Right renal cortex interstitium (tissue), 3 donors: ENCODE data around the gene AP3D1. TPM values are rescaled to one million over a fixed set of nuclear protein-coding genes. Genes with fewer than 3 reads are reported as not detected.

Experiments used
- DNase-seq, 3 donors: peaks; one replicate each; pipeline ENCODE4 v3.0.0-alpha.2; 2013; ENCODE audit warnings: low read depth in 3 of 3, low spot score in 2 of 3
- polyA plus RNA-seq, 3 donors: library from polyadenylated mRNA; unstranded; fragments of 120-200 nt; gene quantifications; one replicate each; pipeline ENCODE4 v1.2.1, GENCODE V29; 2013; ENCODE audit not compliant: insufficient read length in 3 of 3

Gene AP3D1
- polyA plus RNA-seq, 3 donors, result 92.8 to 106 (median 98.8) TPM

GRCh38 chr19:2050991-2051772 is 100.2 kb downstream of the AP3D1 start, which contains the start of gene MKNK2:
Gene MKNK2, minus strand, starts transcription at chr19:2051244. Its CDS starts 393 bp downstream, at chr19:2050851.
- DNase-seq, result peak in 2 of 3 donors; percentile 75 to 78

Other genes with a start within 250 kb of the AP3D1 start
- 1 to 10 TPM; 1.3 to 2.5 (median 1.5) TPM for gene ADAT3, start 246.2 kb downstream of the AP3D1 start, polyA plus RNA-seq
- gene SCAMP4, start 246.2 kb downstream of the AP3D1 start, polyA plus RNA-seq, result 10 to 100 TPM; 46.8 to 57.7 (median 48.1) TPM
- gene CSNK1G2, start 210.4 kb downstream of the AP3D1 start, polyA plus RNA-seq, result 10 to 100 TPM; 46.7 to 53.9 (median 51.6) TPM
- gene BTBD2, start 135.9 kb downstream of the AP3D1 start, polyA plus RNA-seq, result 10 to 100 TPM; 74.2 to 95.2 (median 77.0) TPM
- gene MKNK2, start 100.3 kb downstream of the AP3D1 start, polyA plus RNA-seq, result 10 to 100 TPM; 48.3 to 59.6 (median 49.1) TPM
- gene MOB3A, start 55.2 kb downstream of the AP3D1 start, polyA plus RNA-seq, result 10 to 100 TPM; 19.5 to 21.8 (median 19.9) TPM
- gene IZUMO4, start 54.7 kb downstream of the AP3D1 start, polyA plus RNA-seq, result 1 to 10 TPM; 3.6 to 6.1 (median 5.7) TPM
- gene DOT1L, start 12.4 kb upstream of the AP3D1 start, polyA plus RNA-seq, result 10 to 100 TPM; 20.5 to 23.9 (median 20.9) TPM
- 10 to 100 TPM; 54.3 to 65.0 (median 58.7) TPM for gene PLEKHJ1, start 84.8 kb upstream of the AP3D1 start, polyA plus RNA-seq
- 10 to 100 TPM; 48.8 to 58.2 (median 54.6) TPM for gene SF3A2, start 85.3 kb upstream of the AP3D1 start, polyA plus RNA-seq
- 1 to 10 TPM; 1.1 to 1.2 (median 1.1) TPM for gene AMH, start 97.8 kb upstream of the AP3D1 start, polyA plus RNA-seq
- under 1 TPM; 0.35 to 0.47 (median 0.45) TPM for gene JSRP1, start 104.9 kb upstream of the AP3D1 start, polyA plus RNA-seq
- gene PEAK3, start 130.6 kb upstream of the AP3D1 start, polyA plus RNA-seq, result under 1 TPM; 0.04 to 0.08 (median 0.04) TPM
- under 1 TPM in 1 of 3 donors, not detected in 2; 0.06 TPM for gene LINGO3, start 156.6 kb upstream of the AP3D1 start, polyA plus RNA-seq
- 10 to 100 TPM; 74.8 to 92.3 (median 86.9) TPM for gene LSM7, start 177.0 kb upstream of the AP3D1 start, polyA plus RNA-seq
- gene SPPL2B, start 177.1 kb upstream of the AP3D1 start, polyA plus RNA-seq, result 10 to 100 TPM; 44.3 to 52.4 (median 44.8) TPM
- under 1 TPM; 0.21 to 0.27 (median 0.25) TPM for gene TMPRSS9, start 208.7 kb upstream of the AP3D1 start, polyA plus RNA-seq